Esophagus (tissue), 2 donors: ENCODE results near the gene RDH11. TPM values are rescaled to one million over a fixed set of nuclear protein-coding genes. Genes with fewer than 3 reads are reported as not detected.

Experiments used
- polyA plus RNA-seq, 2 donors: library from polyadenylated mRNA; stranded (reverse); fragments of 200-250 nt; gene quantifications; one replicate each; pipeline ENCODE4 v1.2.3, GENCODE V29; 2013
- donor health status: healthy with polysubstance abuse.
- donor health status: Bipolar disorder and iron deficiency.

RDH11 gene
- polyA plus RNA-seq, 2 donors, result 36.8 to 39.9 TPM

Other genes with a start within 250 kb of the RDH11 start
- gene TMEM229B, start 207.0 kb downstream of the RDH11 start, polyA plus RNA-seq, result under 1 TPM; 0.26 to 0.28 TPM
- gene PLEKHH1, start 162.5 kb downstream of the RDH11 start, polyA plus RNA-seq, result 10 to 100 TPM in 1 of 2 donors, 1 to 10 TPM in 1; 2.4 to 10.3 TPM
- 10 to 100 TPM; 16.3 to 17.0 TPM for gene PIGH, start 95.5 kb downstream of the RDH11 start, polyA plus RNA-seq
- 10 to 100 TPM; 12.2 to 30.4 TPM for gene ARG2, start 75.8 kb downstream of the RDH11 start, polyA plus RNA-seq
- 10 to 100 TPM; 57.0 to 58.3 TPM for gene VTI1B, start 21.1 kb downstream of the RDH11 start, polyA plus RNA-seq
- gene RDH12, start 6.1 kb upstream of the RDH11 start, polyA plus RNA-seq, result 10 to 100 TPM in 1 of 2 donors, 1 to 10 TPM in 1; 8.0 to 31.2 TPM
- gene ZFYVE26, start 120.8 kb upstream of the RDH11 start, polyA plus RNA-seq, result 1 to 10 TPM; 3.7 to 5.1 TPM
- gene RAD51B, start 124.0 kb upstream of the RDH11 start, polyA plus RNA-seq, result 1 to 10 TPM; 3.2 to 4.0 TPM